Lung (tissue), 12 donors: ENCODE results near the gene COMMD3. TPM values are rescaled to one million over a fixed set of nuclear protein-coding genes. Genes with fewer than 3 reads are reported as not detected.

Experiments used
- ATAC-seq: fragments of 200-7000 bp; cut with Tn5 transposase; one replicate; pipeline ENCODE4 v1.9.1; 2020; ENCODE audit warnings: moderate number of reproducible peaks; ENCODE audit not compliant: insufficient read depth, low FRiP score
- DNase-seq, 3 donors: peaks; one replicate each; pipeline ENCODE4 v3.0.0-alpha.2; 2013 to 2017
- H3K27ac ChIP-seq, 2 donors: one replicate each; pipeline ENCODE4 v1.5.1; 2013; ENCODE audit warnings: mild to moderate bottlenecking in 2 of 2, moderate library complexity in 2 of 2, control low read depth in 1 of 2, inconsistent platforms in 1 of 2, low read depth in 1 of 2, low read length in 1 of 2
- H3K27me3 ChIP-seq, 3 donors: one replicate each; pipeline ENCODE4 v1.5.1; 2013; ENCODE audit warnings: low read length in 2 of 3; ENCODE audit not compliant: control insufficient read depth in 3 of 3, insufficient read depth in 3 of 3
- H3K36me3 ChIP-seq, 4 donors: one replicate each; pipeline ENCODE4 v1.5.1; 2013; ENCODE audit warnings: low read length in 4 of 4, mild to moderate bottlenecking in 1 of 4, moderate library complexity in 1 of 4; ENCODE audit not compliant: control insufficient read depth in 4 of 4, insufficient read depth in 4 of 4
- H3K4me1 ChIP-seq, 5 donors: one replicate each; pipeline ENCODE4 v1.5.1; 2013; ENCODE audit warnings: low read length in 5 of 5, mild to moderate bottlenecking in 2 of 5, moderate library complexity in 1 of 5; ENCODE audit not compliant: control insufficient read depth in 5 of 5, insufficient read depth in 5 of 5
- H3K4me3 ChIP-seq: one replicate; pipeline ENCODE4 v1.5.1; 2013; ENCODE audit warnings: mild to moderate bottlenecking, control low read depth, moderate library complexity
- H3K9ac ChIP-seq, 2 donors: one replicate each; pipeline ENCODE4 v1.5.1; 2013; ENCODE audit warnings: low read length in 2 of 2, control low read depth in 1 of 2; ENCODE audit not compliant: insufficient read depth in 1 of 2
- H3K9me3 ChIP-seq, 4 donors: one replicate each; pipeline ENCODE4 v1.5.1; 2013; ENCODE audit warnings: low read length in 3 of 4, mild to moderate bottlenecking in 1 of 4, moderate library complexity in 1 of 4; ENCODE audit not compliant: control insufficient read depth in 4 of 4, insufficient read depth in 3 of 4
- WGBS, 2 donors: extraction: QIAGEN DNeasy Blood & Tissue Kit; methylation state at CpG; one replicate each; pipeline ENCODE4 v1.1.7; 2013; 5-methylcytosine and 5-hydroxymethylcytosine counted together
- polyA plus RNA-seq, 2 donors: library from polyadenylated mRNA; stranded (reverse); fragments of 200-250 nt; gene quantifications; one replicate each; pipeline ENCODE4 v1.2.1, GENCODE V29; 2013
- total RNA-seq, 2 donors: library from RNA; depleted of rRNA in 1 of 2; stranded (reverse); fragments of >200 nt in 1 of 2; gene quantifications; one replicate each; pipeline ENCODE4 v1.2.1, GENCODE V29; 2014 to 2021
- TF ChIP-seq, protein P1 (sequence below): IDR thresholded peaks from 2 replicates; pipeline ENCODE4 v1.5.1; 2012; ENCODE audit warnings: mild to moderate bottlenecking; ENCODE audit errors: control extremely low read depth, extremely low read depth
- donor health status: control.
- donor health status: control.
- donor health status: Bipolar disorder and iron deficiency.
- donor health status: healthy.
- donor health status: DM: yes; HTN: yes; CAD: no.

The COMMD3 gene
- total and polyA plus RNA-seq, 4 donors, result 40.6 to 70.3 (median 56.2) TPM

DNA sequence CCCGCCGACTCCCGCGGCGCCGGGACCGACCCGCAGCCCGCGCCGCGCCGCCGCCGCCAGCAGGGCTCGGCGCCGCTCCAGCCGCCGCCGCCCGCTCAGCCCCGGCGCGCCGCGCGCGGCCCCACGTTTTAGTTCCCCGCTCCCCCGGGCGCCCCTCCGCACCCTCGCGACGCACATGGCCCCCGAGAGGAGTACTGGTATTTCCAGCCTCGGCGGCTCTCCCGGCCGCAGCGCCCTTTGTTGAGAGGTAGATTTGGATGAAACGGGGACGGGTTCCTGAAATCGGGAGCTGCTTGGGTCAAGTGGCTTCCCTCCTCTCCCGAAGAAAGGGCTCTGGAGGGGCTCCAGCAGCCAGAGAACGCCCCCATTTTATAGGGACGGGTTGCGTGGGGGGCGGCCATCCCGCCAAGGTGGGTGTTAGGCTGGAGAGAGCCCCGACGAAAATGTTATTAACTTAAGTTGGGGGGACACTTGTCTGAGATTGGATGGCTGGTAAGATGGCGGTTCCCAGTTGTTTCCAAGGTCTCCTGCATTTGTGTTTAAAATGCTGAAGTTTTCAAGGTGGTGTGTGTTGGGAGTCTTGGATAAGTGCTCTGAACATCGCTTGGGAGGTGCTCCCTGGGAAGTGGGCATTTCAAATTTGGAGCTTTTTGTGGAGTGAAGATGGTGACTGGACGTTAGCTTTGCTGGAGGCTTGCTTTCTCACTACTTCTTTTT lies 5.9 kb downstream of the COMMD3 start:
- peak; percentile 37 to 54 (median 41) for DNase-seq
- TF ChIP-seq, protein P1, sequence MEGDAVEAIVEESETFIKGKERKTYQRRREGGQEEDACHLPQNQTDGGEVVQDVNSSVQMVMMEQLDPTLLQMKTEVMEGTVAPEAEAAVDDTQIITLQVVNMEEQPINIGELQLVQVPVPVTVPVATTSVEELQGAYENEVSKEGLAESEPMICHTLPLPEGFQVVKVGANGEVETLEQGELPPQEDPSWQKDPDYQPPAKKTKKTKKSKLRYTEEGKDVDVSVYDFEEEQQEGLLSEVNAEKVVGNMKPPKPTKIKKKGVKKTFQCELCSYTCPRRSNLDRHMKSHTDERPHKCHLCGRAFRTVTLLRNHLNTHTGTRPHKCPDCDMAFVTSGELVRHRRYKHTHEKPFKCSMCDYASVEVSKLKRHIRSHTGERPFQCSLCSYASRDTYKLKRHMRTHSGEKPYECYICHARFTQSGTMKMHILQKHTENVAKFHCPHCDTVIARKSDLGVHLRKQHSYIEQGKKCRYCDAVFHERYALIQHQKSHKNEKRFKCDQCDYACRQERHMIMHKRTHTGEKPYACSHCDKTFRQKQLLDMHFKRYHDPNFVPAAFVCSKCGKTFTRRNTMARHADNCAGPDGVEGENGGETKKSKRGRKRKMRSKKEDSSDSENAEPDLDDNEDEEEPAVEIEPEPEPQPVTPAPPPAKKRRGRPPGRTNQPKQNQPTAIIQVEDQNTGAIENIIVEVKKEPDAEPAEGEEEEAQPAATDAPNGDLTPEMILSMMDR, result no peak
- H3K9ac ChIP-seq, result peak overlapping the region in 1 of 2 donors; percentile 3

DNA sequence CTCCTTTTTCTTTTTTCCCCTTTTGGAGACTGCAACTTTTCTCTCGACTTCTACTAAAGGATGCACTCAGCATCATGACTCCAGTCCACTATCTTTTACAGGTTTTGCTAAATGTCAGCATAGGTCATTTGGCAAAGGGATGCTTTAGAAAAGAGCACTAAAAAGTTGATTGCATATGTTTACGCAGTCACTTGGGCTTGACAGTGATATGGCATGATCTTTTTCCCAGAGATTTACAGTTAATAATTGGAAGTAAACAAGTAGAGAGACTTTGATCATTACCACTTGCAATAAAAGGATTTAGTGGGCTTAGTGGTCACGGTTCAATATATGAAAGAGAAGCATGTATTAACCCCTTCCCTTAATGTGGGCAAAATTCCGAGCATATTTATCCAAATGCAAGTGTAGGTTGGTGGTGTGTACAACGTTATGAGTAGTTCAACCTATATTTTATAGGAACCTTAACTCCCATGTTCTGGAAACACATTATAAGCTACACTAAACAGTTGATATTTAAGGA lies 6.5 kb downstream of the COMMD3 start:
- no peak overlapping the region for H3K27ac ChIP-seq
- peaks cover 0 to 37% (median 12%) of the 10 kb centered on the region in 5 donors for H3K4me1 ChIP-seq
- H3K27me3 ChIP-seq, result peaks cover 0 to 35% (median 33%) of the 10 kb centered on the region in 3 donors
- DNase-seq (no peak), ATAC-seq (no peak)
- H3K36me3 ChIP-seq, result no peaks in the 10 kb centered on the region
- peak overlapping the region in 1 of 2 donors; percentile 3 for H3K9ac ChIP-seq
- H3K4me3 ChIP-seq, result peak overlapping the region; percentile 86
- TF ChIP-seq, protein P1, result no peak
- 75% methylated on average over 5 of the region's 5 CpGs for WGBS, 2 donors
- no peaks in the 10 kb centered on the region for H3K9me3 ChIP-seq

More for the DNA sequence above, 5.9 kb downstream of the COMMD3 start:
- ATAC-seq, result no peak
- Histone ChIP-seq H3K4me1 (peaks cover 0 to 43% (median 12%) of the 10 kb centered on the region in 5 donors), H3K9me3 (no peaks in the 10 kb centered on the region), H3K36me3 (no peaks in the 10 kb centered on the region), H3K27ac (no peak overlapping the region), H3K27me3 (peaks cover 0 to 37% (median 33%) of the 10 kb centered on the region in 3 donors), H3K4me3 (peak overlapping the region; percentile 86)
- 2% methylated on average over 34 to 57 of the region's 57 CpGs for WGBS, 2 donors

DNA sequence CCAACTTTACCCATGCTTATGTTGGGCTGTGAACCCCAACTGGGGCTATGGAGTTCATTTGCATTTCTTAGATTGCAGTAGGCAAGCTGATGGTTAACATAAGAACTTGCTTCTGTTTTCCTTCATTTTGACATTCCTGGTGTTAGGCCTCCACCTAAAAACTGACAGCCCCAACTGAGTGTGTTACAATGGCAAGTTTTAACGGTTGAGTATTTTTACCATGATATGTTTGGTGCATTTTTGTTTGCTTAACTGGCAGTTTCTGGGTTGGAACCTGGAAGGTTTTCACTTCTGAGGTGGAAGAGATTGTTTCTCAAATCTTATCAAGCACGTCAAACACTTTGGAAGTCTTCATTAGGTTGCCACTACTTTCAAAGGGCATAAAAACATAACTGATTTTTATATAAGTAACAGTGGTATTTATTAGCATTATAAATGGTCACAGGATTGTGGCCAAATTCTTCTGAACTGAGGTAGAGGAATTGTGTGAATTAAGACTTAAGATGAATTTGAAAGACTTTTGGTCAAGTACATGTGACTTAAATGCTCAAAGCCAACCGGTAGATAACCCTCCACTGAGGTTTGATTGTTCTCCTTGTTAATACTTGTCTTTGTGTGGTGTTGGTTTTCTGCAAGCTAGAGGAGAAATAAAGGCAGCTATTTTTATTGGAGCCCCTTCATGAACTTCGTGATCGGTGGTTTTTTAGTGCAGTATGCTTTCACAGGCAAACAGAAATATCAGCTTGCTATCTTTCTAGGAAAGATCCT lies 7.5 kb downstream of the COMMD3 start:
- H3K27me3 ChIP-seq, result peaks cover 0 to 29% (median 27%) of the 10 kb centered on the region in 3 donors
- H3K4me1 ChIP-seq, result peaks cover 0 to 36% (median 12%) of the 10 kb centered on the region in 5 donors
- ATAC-seq (no peak), DNase-seq (peak in 1 of 3 donors; percentile 8)
- H3K4me3 ChIP-seq, result no peak overlapping the region
- H3K9ac ChIP-seq, result no peak overlapping the region
- WGBS, 2 donors, result 86 to 88% methylated on average over 5 of the region's 5 CpGs
- peaks cover 0 to 3% (median 0%) of the 10 kb centered on the region in 4 donors for H3K36me3 ChIP-seq
- H3K27ac ChIP-seq, result no peak overlapping the region
- H3K9me3 ChIP-seq, result no peaks in the 10 kb centered on the region
- TF ChIP-seq, protein P1, result no peak
